Neural cell (in vitro differentiated cells): ENCODE measurements around the gene OR10D3.
A peak's percentile ranks its signal among the peaks of the same experiment; 100 is the strongest.

ENCODE experiments used
- CTCF ChIP-seq: fragments of 450-650 bp; IDR thresholded peaks from 2 replicates; pipeline ENCODE4 v1.5.1; 2014; ENCODE audit warnings: antibody characterized with exemption, mild to moderate bottlenecking, moderate library complexity; ENCODE audit not compliant: poor library complexity, severe bottlenecking
- EP300 ChIP-seq: fragments of 450-650 bp; conservative IDR thresholded peaks from 2 replicates; pipeline ENCODE4 v1.6.1; 2014; ENCODE audit warnings: antibody characterized with exemption, mild to moderate bottlenecking, moderate library complexity; ENCODE audit not compliant: poor library complexity, severe bottlenecking
- EZH2 ChIP-seq: fragments of 200-600, 300-800 bp; shearing (Covaris generic), sonication (generic); IDR thresholded peaks from 2 replicates; pipeline ENCODE4 v1.6.1; 2014; ENCODE audit warnings: antibody characterized with exemption, low read length, borderline replicate concordance, mild to moderate bottlenecking; ENCODE audit not compliant: insufficient read depth, poor library complexity, severe bottlenecking
- POLR2AphosphoS5 ChIP-seq: IDR thresholded peaks from 2 replicates; pipeline ENCODE4 v1.6.1; 2012
- RAD21 ChIP-seq: fragments of 450-650 bp; conservative IDR thresholded peaks from 2 replicates; pipeline ENCODE4 v1.6.1; 2014; ENCODE audit warnings: antibody characterized with exemption, mild to moderate bottlenecking, moderate library complexity
- REST ChIP-seq: IDR thresholded peaks from 2 replicates; pipeline ENCODE4 v1.6.1; 2012; ENCODE audit warnings: borderline replicate concordance
- SMC3 ChIP-seq: fragments of 450-650 bp; conservative IDR thresholded peaks from 2 replicates; pipeline ENCODE4 v1.6.1; 2014; ENCODE audit warnings: antibody characterized with exemption, mild to moderate bottlenecking, moderate library complexity; ENCODE audit not compliant: poor library complexity
- TAF1 ChIP-seq: IDR thresholded peaks from 2 replicates; pipeline ENCODE4 v1.6.1; 2012; ENCODE audit warnings: low read depth

GRCh38 chr11:124172101-124172500, 11.0 kb upstream of the OR10D3 start:
- TF ChIP-seq POLR2AphosphoS5 (peak; percentile 53), CTCF (no peak), EP300 (peak; percentile 92), SMC3 (no peak), EZH2 (no peak), RAD21 (no peak), TAF1 (no peak), REST (no peak)
